ENCODE data around the gene OPRM1. TPM values are rescaled to one million over a fixed set of nuclear protein-coding genes. Genes with fewer than 3 reads are reported as not detected.

The OPRM1 gene
- total RNA-seq, 2 donors from 2014 or later: 3.1 TPM; not detected in 1

DNA sequence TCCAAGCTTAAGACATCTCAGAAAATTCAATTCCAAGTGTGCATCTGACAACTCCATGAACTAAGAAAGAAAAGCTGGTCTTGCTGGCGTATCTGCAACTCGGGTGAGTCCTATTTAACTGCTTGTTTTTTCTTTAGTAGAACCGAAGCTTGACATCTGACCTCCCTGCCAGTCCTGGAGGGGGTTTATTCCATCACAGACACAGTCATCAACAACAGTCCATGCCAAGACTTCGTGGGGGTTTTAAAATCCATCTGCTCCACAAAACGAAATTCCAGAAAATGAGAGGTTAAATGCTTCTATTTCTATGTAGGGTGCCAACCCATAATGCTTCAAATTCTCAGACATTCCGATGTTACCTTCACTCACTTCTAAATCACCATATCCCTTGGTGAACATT, 183.7 kb downstream of the OPRM1 start:
- DNase-seq (no peak), ATAC-seq (no peak)
- Histone ChIP-seq H3K27me3 (no peaks in the 10 kb centered on the region), H3K4me1 (no peaks in the 10 kb centered on the region), H3K27ac (no peak overlapping the region), H3K36me3 (replicated peaks in 1 of 2; ENCODE audit: insufficient read depth in 1 of 2, low read depth in 2 of 2) (no peaks in the 10 kb centered on the region), H3K4me3 (no peak overlapping the region), H3K9me3 (no peaks in the 10 kb centered on the region)
- TF ChIP-seq, protein P1, sequence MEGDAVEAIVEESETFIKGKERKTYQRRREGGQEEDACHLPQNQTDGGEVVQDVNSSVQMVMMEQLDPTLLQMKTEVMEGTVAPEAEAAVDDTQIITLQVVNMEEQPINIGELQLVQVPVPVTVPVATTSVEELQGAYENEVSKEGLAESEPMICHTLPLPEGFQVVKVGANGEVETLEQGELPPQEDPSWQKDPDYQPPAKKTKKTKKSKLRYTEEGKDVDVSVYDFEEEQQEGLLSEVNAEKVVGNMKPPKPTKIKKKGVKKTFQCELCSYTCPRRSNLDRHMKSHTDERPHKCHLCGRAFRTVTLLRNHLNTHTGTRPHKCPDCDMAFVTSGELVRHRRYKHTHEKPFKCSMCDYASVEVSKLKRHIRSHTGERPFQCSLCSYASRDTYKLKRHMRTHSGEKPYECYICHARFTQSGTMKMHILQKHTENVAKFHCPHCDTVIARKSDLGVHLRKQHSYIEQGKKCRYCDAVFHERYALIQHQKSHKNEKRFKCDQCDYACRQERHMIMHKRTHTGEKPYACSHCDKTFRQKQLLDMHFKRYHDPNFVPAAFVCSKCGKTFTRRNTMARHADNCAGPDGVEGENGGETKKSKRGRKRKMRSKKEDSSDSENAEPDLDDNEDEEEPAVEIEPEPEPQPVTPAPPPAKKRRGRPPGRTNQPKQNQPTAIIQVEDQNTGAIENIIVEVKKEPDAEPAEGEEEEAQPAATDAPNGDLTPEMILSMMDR (IDR thresholded peaks at IDR 0.05): no peak
- TF ChIP-seq POLR2A (IDR thresholded peaks at IDR 0.05): no peak
- intact Hi-C loops (cut with DNase I): no loop called here
- WGBS, 2 donors: 77 to 79% methylated on average over 6 of the region's 6 CpGs

- Histone ChIP-seq H3K4me3 (no peak overlapping the region), H3K27ac (no peak overlapping the region), H3K9me3 (no peaks in the 10 kb centered on the region), H3K4me1 (no peaks in the 10 kb centered on the region), H3K27me3 (no peaks in the 10 kb centered on the region), H3K36me3 (replicated peaks in 1 of 2; ENCODE audit: insufficient read depth in 1 of 2, low read depth in 2 of 2) (no peaks in the 10 kb centered on the region)
- WGBS, 2 donors: 80 to 96% methylated on average over 1 to 2 of the region's 2 CpGs
- intact Hi-C loops (cut with DNase I): no loop called here
- no peak for TF ChIP-seq POLR2A (IDR thresholded peaks at IDR 0.05)
- TF ChIP-seq, protein P1 (IDR thresholded peaks at IDR 0.05): no peak
- ATAC-seq (no peak), DNase-seq (no peak)
These were observed 184.3 kb downstream of the OPRM1 start for GRCh38 chr6:154223296-154223695.

- ATAC-seq (no peak), DNase-seq (no peak)
- WGBS, 2 donors: 76 to 78% methylated on average over 3 of the region's 3 CpGs
- Histone ChIP-seq H3K9me3 (no peaks in the 10 kb centered on the region), H3K4me1 (no peaks in the 10 kb centered on the region), H3K27ac (no peak overlapping the region), H3K27me3 (no peaks in the 10 kb centered on the region), H3K4me3 (no peak overlapping the region), H3K36me3 (replicated peaks in 1 of 2; ENCODE audit: insufficient read depth in 1 of 2, low read depth in 2 of 2) (no peaks in the 10 kb centered on the region)
- TF ChIP-seq, protein P1 (IDR thresholded peaks at IDR 0.05): no peak
- intact Hi-C loops (cut with DNase I): no loop called here
These were observed 187.4 kb downstream of the OPRM1 start for GRCh38 chr6:154226461-154226860.

DNA sequence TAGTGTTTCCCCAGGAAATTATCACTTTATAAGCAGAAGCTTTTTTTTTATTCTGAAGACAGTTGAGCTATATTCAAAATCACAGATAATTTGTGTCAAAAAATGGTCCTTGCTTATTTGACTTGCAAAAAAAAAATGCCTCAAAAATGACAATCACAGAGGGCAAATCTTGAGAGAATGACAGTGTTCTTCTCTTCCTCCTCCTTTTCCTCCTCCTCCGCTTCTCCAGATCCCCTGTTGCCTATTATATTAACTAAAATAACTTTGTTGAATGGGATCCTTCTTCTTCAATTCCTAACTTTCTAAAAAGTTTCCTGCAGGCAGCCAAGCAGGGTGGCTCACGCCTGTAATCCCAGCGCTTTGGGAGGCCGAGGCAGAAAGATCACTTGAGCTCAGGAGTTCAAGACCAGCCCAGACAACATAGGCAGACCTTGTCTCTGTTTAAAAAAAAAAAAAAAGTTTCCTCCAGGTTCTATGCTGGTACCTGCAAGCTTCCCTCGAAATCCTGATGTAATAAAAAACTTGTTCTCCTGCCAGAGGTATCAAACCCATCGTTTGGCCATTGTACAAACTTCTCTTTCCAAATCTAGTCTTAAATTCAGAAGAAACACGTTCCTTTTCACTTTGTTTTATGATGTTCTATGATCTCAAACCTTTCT, 189.0 kb downstream of the OPRM1 start:
- H3K4me3 ChIP-seq: no peak overlapping the region
- TF ChIP-seq, protein P1 (IDR thresholded peaks at IDR 0.05): no peak
- no peak for TF ChIP-seq POLR2A (IDR thresholded peaks at IDR 0.05)
- no peaks in the 10 kb centered on the region for H3K4me1 ChIP-seq
- H3K9me3 ChIP-seq: no peaks in the 10 kb centered on the region
- ATAC-seq: no peak
- 80 to 81% methylated on average over 7 of the region's 7 CpGs for WGBS, 2 donors
- no peaks in the 10 kb centered on the region for H3K36me3 ChIP-seq (replicated peaks in 1 of 2; ENCODE audit: insufficient read depth in 1 of 2, low read depth in 2 of 2)
- H3K27ac ChIP-seq: no peak overlapping the region
- DNase-seq: no peak
- intact Hi-C loops (cut with DNase I): no loop called here
- no peaks in the 10 kb centered on the region for H3K27me3 ChIP-seq

DNA sequence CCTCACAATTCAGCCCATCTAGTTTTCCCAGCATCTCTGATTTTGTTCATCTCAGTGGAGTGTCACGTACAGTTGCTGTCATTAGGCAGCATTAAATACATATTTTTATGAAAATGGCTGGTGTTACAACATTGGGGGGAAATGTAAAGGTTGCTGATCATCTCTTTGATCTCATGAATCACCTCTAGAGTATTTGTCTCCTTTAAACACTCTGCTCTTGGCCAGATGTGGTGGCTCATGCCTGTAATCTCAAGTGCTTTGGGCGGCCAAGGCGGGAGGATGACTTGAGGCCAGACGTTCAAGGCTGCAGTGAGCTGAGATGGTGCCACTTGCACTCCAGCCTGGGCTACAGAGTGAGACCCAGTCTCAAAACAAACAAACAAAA, 189.5 kb downstream of the OPRM1 start:
- no peaks in the 10 kb centered on the region for H3K4me1 ChIP-seq
- 86 to 91% methylated on average over 4 of the region's 4 CpGs for WGBS, 2 donors
- no peaks in the 10 kb centered on the region for H3K27me3 ChIP-seq
- ATAC-seq (no peak), DNase-seq (no peak)
- no peak for TF ChIP-seq POLR2A (IDR thresholded peaks at IDR 0.05)
- H3K9me3 ChIP-seq: no peaks in the 10 kb centered on the region
- intact Hi-C loops (cut with DNase I): no loop called here
- no peak overlapping the region for H3K27ac ChIP-seq
- H3K4me3 ChIP-seq: no peak overlapping the region
- H3K36me3 ChIP-seq (replicated peaks in 1 of 2; ENCODE audit: insufficient read depth in 1 of 2, low read depth in 2 of 2): no peaks in the 10 kb centered on the region

All from body of pancreas (tissue), 4 donors.